Measurements from ENCODE around the gene BAG3. TPM values are rescaled to one million over a fixed set of nuclear protein-coding genes. Genes with fewer than 3 reads are reported as not detected.

BAG3 gene
- total RNA-seq, 1 experiment from 2014 or later, result 19.7 TPM

GRCh38 chr10:119665901-119666708 lies 14.9 kb downstream of the BAG3 start:
- Histone ChIP-seq H3K4me1 (replicated peaks) (peaks cover 27% of the 10 kb centered on the region), H3K4me3 (no peak overlapping the region), H3K9me3 (replicated peaks) (no peaks in the 10 kb centered on the region), H3K36me3 (peaks cover 51% of the 10 kb centered on the region), H3K27ac (no peak overlapping the region), H3K27me3 (replicated peaks) (no peaks in the 10 kb centered on the region)
- DNase-seq (ENCODE audit: low read depth in 1 of 2, low spot score in 2 of 2), result no peak

- Histone ChIP-seq H3K27me3 (replicated peaks) (no peaks in the 10 kb centered on the region), H3K36me3 (peaks cover 55% of the 10 kb centered on the region), H3K27ac (no peak overlapping the region), H3K9me3 (replicated peaks) (no peaks in the 10 kb centered on the region), H3K4me3 (no peak overlapping the region), H3K4me1 (replicated peaks) (peaks cover 27% of the 10 kb centered on the region)
- no peak for DNase-seq (ENCODE audit: low read depth in 1 of 2, low spot score in 2 of 2)
These were observed 15.5 kb downstream of the BAG3 start for GRCh38 chr10:119666709-119667004.

- peaks cover 60% of the 10 kb centered on the region for H3K36me3 ChIP-seq
- no peak overlapping the region for H3K4me3 ChIP-seq
- H3K27ac ChIP-seq, result peak overlapping the region; percentile 52
- H3K27me3 ChIP-seq (replicated peaks), result no peaks in the 10 kb centered on the region
- H3K4me1 ChIP-seq (replicated peaks), result peaks cover 27% of the 10 kb centered on the region
- H3K9me3 ChIP-seq (replicated peaks), result no peaks in the 10 kb centered on the region
- DNase-seq (ENCODE audit: low read depth in 1 of 2, low spot score in 2 of 2), result peak; percentile 89 to 96
These were observed 16.6 kb downstream of the BAG3 start for GRCh38 chr10:119667562-119668328.

GRCh38 chr10:119668461-119668860 lies 17.3 kb downstream of the BAG3 start:
- no peaks in the 10 kb centered on the region for H3K9me3 ChIP-seq (replicated peaks)
- H3K36me3 ChIP-seq, result peaks cover 66% of the 10 kb centered on the region
- peak overlapping the region; percentile 42; the same call in 1 of the 2 replicates for H3K27ac ChIP-seq
- H3K4me3 ChIP-seq, result no peak overlapping the region
- H3K4me1 ChIP-seq (replicated peaks), result peaks cover 27% of the 10 kb centered on the region
- no peaks in the 10 kb centered on the region for H3K27me3 ChIP-seq (replicated peaks)
- DNase-seq (ENCODE audit: low read depth in 1 of 2, low spot score in 2 of 2), result no peak

GRCh38 chr10:119669331-119669730 lies 18.2 kb downstream of the BAG3 start:
- H3K9me3 ChIP-seq (replicated peaks), result no peaks in the 10 kb centered on the region
- no peak for DNase-seq (ENCODE audit: low read depth in 1 of 2, low spot score in 2 of 2)
- no peak overlapping the region for H3K4me3 ChIP-seq
- peaks cover 23% of the 10 kb centered on the region for H3K4me1 ChIP-seq (replicated peaks)
- H3K27ac ChIP-seq, result no peak overlapping the region
- H3K36me3 ChIP-seq, result peaks cover 75% of the 10 kb centered on the region
- no peaks in the 10 kb centered on the region for H3K27me3 ChIP-seq (replicated peaks)

- H3K4me3 ChIP-seq, result no peak overlapping the region
- peaks cover 83% of the 10 kb centered on the region for H3K36me3 ChIP-seq
- no peaks in the 10 kb centered on the region for H3K27me3 ChIP-seq (replicated peaks)
- H3K27ac ChIP-seq, result no peak overlapping the region
- peaks cover 23% of the 10 kb centered on the region for H3K4me1 ChIP-seq (replicated peaks)
- no peaks in the 10 kb centered on the region for H3K9me3 ChIP-seq (replicated peaks)
- no peak for DNase-seq (ENCODE audit: low read depth in 1 of 2, low spot score in 2 of 2)
These were observed 18.9 kb downstream of the BAG3 start for GRCh38 chr10:119669975-119670640.

GRCh38 chr10:119670717-119671116 lies 19.5 kb downstream of the BAG3 start:
- Histone ChIP-seq H3K36me3 (peaks cover 85% of the 10 kb centered on the region), H3K4me3 (no peak overlapping the region), H3K9me3 (replicated peaks) (no peaks in the 10 kb centered on the region), H3K4me1 (replicated peaks) (peaks cover 23% of the 10 kb centered on the region), H3K27me3 (replicated peaks) (no peaks in the 10 kb centered on the region), H3K27ac (no peak overlapping the region)
- DNase-seq (ENCODE audit: low read depth in 1 of 2, low spot score in 2 of 2), result no peak

- Histone ChIP-seq H3K27me3 (replicated peaks) (no peaks in the 10 kb centered on the region), H3K9me3 (replicated peaks) (no peaks in the 10 kb centered on the region), H3K4me3 (no peak overlapping the region), H3K4me1 (replicated peaks) (peaks cover 23% of the 10 kb centered on the region), H3K36me3 (peaks cover 83% of the 10 kb centered on the region), H3K27ac (no peak overlapping the region)
- no peak for DNase-seq (ENCODE audit: low read depth in 1 of 2, low spot score in 2 of 2)
These were observed 20.2 kb downstream of the BAG3 start for GRCh38 chr10:119671381-119671780.

GRCh38 chr10:119672291-119672690 lies 21.1 kb downstream of the BAG3 start:
- Histone ChIP-seq H3K27ac (no peak overlapping the region), H3K4me1 (replicated peaks) (peaks cover 14% of the 10 kb centered on the region), H3K9me3 (replicated peaks) (no peaks in the 10 kb centered on the region), H3K4me3 (no peak overlapping the region), H3K36me3 (peaks cover 83% of the 10 kb centered on the region), H3K27me3 (replicated peaks) (no peaks in the 10 kb centered on the region)
- no peak for DNase-seq (ENCODE audit: low read depth in 1 of 2, low spot score in 2 of 2)

GRCh38 chr10:119673271-119673670 lies 22.1 kb downstream of the BAG3 start:
- H3K4me3 ChIP-seq, result no peak overlapping the region
- no peak for DNase-seq (ENCODE audit: low read depth in 1 of 2, low spot score in 2 of 2)
- peaks cover 89% of the 10 kb centered on the region for H3K36me3 ChIP-seq
- no peaks in the 10 kb centered on the region for H3K27me3 ChIP-seq (replicated peaks)
- H3K27ac ChIP-seq, result no peak overlapping the region
- no peaks in the 10 kb centered on the region for H3K9me3 ChIP-seq (replicated peaks)
- H3K4me1 ChIP-seq (replicated peaks), result peaks cover 9% of the 10 kb centered on the region

- Histone ChIP-seq H3K4me1 (replicated peaks) (peaks cover 26% of the 10 kb centered on the region), H3K9me3 (replicated peaks) (no peaks in the 10 kb centered on the region), H3K36me3 (peaks cover 72% of the 10 kb centered on the region), H3K27ac (no peak overlapping the region), H3K4me3 (no peak overlapping the region), H3K27me3 (replicated peaks) (no peaks in the 10 kb centered on the region)
- no peak for DNase-seq (ENCODE audit: low read depth in 1 of 2, low spot score in 2 of 2)
These were observed 24.4 kb downstream of the BAG3 start for GRCh38 chr10:119675483-119676170.

GRCh38 chr10:119677126-119677525 lies 25.9 kb downstream of the BAG3 start:
- no peaks in the 10 kb centered on the region for H3K27me3 ChIP-seq (replicated peaks)
- H3K36me3 ChIP-seq, result peaks cover 57% of the 10 kb centered on the region
- DNase-seq (ENCODE audit: low read depth in 1 of 2, low spot score in 2 of 2), result no peak
- no peaks in the 10 kb centered on the region for H3K9me3 ChIP-seq (replicated peaks)
- H3K4me1 ChIP-seq (replicated peaks), result peaks cover 35% of the 10 kb centered on the region
- H3K27ac ChIP-seq, result no peak overlapping the region
- H3K4me3 ChIP-seq, result no peak overlapping the region

- H3K27me3 ChIP-seq (replicated peaks), result no peaks in the 10 kb centered on the region
- DNase-seq (ENCODE audit: low read depth in 1 of 2, low spot score in 2 of 2), result no peak
- H3K4me3 ChIP-seq, result no peak overlapping the region
- H3K36me3 ChIP-seq, result peaks cover 47% of the 10 kb centered on the region
- H3K9me3 ChIP-seq (replicated peaks), result no peaks in the 10 kb centered on the region
- H3K27ac ChIP-seq, result no peak overlapping the region
- H3K4me1 ChIP-seq (replicated peaks), result peaks cover 37% of the 10 kb centered on the region
These were observed 26.9 kb downstream of the BAG3 start for GRCh38 chr10:119677904-119678755.
